PC-9 (cell line): Measurements from ENCODE around the gene BTBD17. TPM values are rescaled to one million over a fixed set of nuclear protein-coding genes. Genes with fewer than 3 reads are reported as not detected.

Experiments used
- BruUV-seq: library from RNA; stranded (reverse); fragments of 400-500 nt; replicated peaks from 2 replicates; lab custom pipeline; 2021; lab: Mats Ljungman, UMichigan
- CTCF ChIA-PET: fragments of 300-600 bp; sonication (Branson Sonifier 250); formaldehyde crosslinking; loops from one replicate; lab custom pipeline; 2022; ENCODE audit warnings: antibody characterized with exemption; lab: Charles Lee
- POLR2A ChIA-PET: fragments of 300-600 bp; sonication (Branson Sonifier 250); formaldehyde crosslinking; loops from one replicate; lab custom pipeline; 2022; ENCODE audit warnings: antibody characterized with exemption; ENCODE audit not compliant: unreplicated experiment; lab: Charles Lee
- DNase-seq, 2 experiments: peaks; one replicate each; pipeline versions ENCODE4 v3.0.0 to v3.0.0-alpha.2; 2015 to 2022; ENCODE audit warnings: mixed read lengths in 1 of 2
- H2AFZ ChIP-seq: fragments of 200-600 bp; sonication (generic); 2 replicates; pipeline ENCODE4 v1.8.1; 2017; ENCODE audit warnings: antibody characterized with exemption
- H3F3A ChIP-seq: fragments of 200-600 bp; sonication (generic); 2 replicates; pipeline ENCODE4 v1.8.1; 2017; ENCODE audit warnings: antibody characterized with exemption, mild to moderate bottlenecking, low read depth; ENCODE audit not compliant: insufficient read depth
- H3K27ac ChIP-seq: fragments of 200-600 bp; sonication (generic); 2 replicates; pipeline ENCODE4 v1.6.1; 2016; ENCODE audit warnings: mixed run types
- H3K27me3 ChIP-seq: fragments of 200-600 bp; sonication (generic); 2 replicates; pipeline ENCODE4 v1.6.1; 2016; ENCODE audit warnings: low read depth, mixed run types; ENCODE audit not compliant: insufficient read depth
- H3K36me3 ChIP-seq: fragments of 200-600 bp; sonication (generic); 2 replicates; pipeline ENCODE4 v1.6.1; 2016; ENCODE audit warnings: low read depth, mixed run types
- H3K4me1 ChIP-seq: fragments of 200-600 bp; sonication (generic); replicated peaks from 2 replicates; pipeline ENCODE4 v1.6.1; 2016; ENCODE audit warnings: mixed run types; ENCODE audit not compliant: insufficient read depth
- H3K4me2 ChIP-seq: fragments of 200-600 bp; sonication (generic); 2 replicates; pipeline ENCODE4 v1.6.1; 2017; ENCODE audit warnings: mixed run types
- H3K4me3 ChIP-seq: fragments of 200-600 bp; sonication (generic); 2 replicates; pipeline ENCODE4 v1.6.1; 2016; ENCODE audit warnings: mixed run types
- H3K79me2 ChIP-seq: fragments of 200-600 bp; sonication (generic); 2 replicates; pipeline ENCODE4 v1.6.1; 2017; ENCODE audit warnings: low read depth, mixed run types
- H3K9me2 ChIP-seq: fragments of 200-600 bp; sonication (generic); 2 replicates; pipeline ENCODE4 v1.8.1; 2017; ENCODE audit warnings: mild to moderate bottlenecking; ENCODE audit not compliant: insufficient read depth
- H3K9me3 ChIP-seq: fragments of 200-600 bp; sonication (generic); 2 replicates; pipeline ENCODE4 v1.8.1; 2016; ENCODE audit warnings: low read depth; ENCODE audit not compliant: insufficient read depth
- H4K20me1 ChIP-seq: fragments of 200-600 bp; sonication (generic); 2 replicates; pipeline ENCODE4 v1.8.1; 2017; ENCODE audit not compliant: insufficient read depth
- EZH2 ChIP-seq: fragments of 200-600 bp; sonication (generic); IDR thresholded peaks from 2 replicates; pipeline ENCODE4 v1.8.0; 2017; ENCODE audit warnings: antibody characterized with exemption, low read depth
- intact Hi-C: fragments of 100-400 bp; cut with micrococcal nuclease; formaldehyde crosslinking; loops from one replicate; pipeline ENCODE4 v1.10.0; 2022; ENCODE audit not compliant: unreplicated experiment
- total RNA-seq: library from RNA; stranded (reverse); gene quantifications from 2 replicates; pipeline ENCODE4 v1.2.3, GENCODE V29; 2021
- TF ChIP-seq, protein P1 (sequence below): fragments of 200-600 bp; sonication (generic); conservative IDR thresholded peaks from 2 replicates; pipeline ENCODE4 v1.6.1; 2017; ENCODE audit warnings: mixed run types, antibody characterized with exemption, mild to moderate bottlenecking, moderate library complexity

BTBD17 gene
- total RNA-seq, 1 experiment from 2014 or later, result not detected

DNA sequence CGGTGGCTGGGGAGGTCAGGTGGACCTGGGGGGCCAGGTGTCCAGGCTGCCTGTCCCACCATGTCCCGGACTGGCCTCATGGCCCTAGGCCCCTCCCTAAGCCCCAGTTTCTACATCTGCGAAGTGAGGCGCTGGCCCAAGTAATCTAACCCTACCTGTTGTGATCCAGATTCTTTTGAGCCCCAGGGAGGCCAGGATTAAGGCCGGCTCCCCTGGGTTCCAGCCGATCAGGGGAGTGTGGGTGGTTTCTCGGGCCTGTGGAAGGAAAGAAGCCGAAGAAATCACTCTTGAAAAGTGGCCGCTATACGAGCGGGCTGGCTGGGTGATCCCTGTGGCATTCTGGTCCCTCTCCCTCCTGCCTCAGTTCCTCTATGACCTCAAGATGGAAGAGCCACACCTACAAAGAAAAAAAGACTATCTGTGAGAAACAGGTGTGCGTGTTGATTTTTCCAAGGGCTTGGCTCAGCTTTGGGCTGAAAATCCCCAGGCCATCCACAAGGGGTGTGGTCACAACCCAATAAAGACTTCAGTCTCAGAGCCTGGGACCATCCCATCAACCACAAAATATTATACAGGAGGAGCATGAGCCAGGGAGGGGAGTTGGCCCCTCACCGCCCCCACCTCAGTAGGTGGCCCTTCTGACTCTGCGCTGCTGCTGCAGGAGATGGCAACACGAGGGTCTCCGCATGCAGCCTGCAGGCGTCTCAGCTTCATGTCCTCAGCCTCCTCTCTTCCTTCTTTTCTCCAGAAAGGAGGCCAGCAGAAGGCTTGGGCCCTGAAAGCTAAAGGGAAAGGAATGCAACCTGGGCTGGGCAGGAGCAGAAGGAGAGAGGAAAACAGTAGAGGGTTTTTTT lies 25.9 kb upstream of the BTBD17 start:
- no peaks in the 10 kb centered on the region for H3K9me2 ChIP-seq
- no TSS peak for BruUV-seq
- H3K36me3 ChIP-seq, result no peaks in the 10 kb centered on the region
- ChIA-PET POLR2A (no interaction called here), CTCF (no interaction called here)
- H3F3A ChIP-seq, result no peaks in the 10 kb centered on the region
- no peaks in the 10 kb centered on the region for H4K20me1 ChIP-seq
- no peaks in the 10 kb centered on the region for H3K27me3 ChIP-seq
- TF ChIP-seq, protein P1, sequence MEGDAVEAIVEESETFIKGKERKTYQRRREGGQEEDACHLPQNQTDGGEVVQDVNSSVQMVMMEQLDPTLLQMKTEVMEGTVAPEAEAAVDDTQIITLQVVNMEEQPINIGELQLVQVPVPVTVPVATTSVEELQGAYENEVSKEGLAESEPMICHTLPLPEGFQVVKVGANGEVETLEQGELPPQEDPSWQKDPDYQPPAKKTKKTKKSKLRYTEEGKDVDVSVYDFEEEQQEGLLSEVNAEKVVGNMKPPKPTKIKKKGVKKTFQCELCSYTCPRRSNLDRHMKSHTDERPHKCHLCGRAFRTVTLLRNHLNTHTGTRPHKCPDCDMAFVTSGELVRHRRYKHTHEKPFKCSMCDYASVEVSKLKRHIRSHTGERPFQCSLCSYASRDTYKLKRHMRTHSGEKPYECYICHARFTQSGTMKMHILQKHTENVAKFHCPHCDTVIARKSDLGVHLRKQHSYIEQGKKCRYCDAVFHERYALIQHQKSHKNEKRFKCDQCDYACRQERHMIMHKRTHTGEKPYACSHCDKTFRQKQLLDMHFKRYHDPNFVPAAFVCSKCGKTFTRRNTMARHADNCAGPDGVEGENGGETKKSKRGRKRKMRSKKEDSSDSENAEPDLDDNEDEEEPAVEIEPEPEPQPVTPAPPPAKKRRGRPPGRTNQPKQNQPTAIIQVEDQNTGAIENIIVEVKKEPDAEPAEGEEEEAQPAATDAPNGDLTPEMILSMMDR, result no peak
- no peak for TF ChIP-seq EZH2
- no peak overlapping the region for H2AFZ ChIP-seq
- no peaks in the 10 kb centered on the region for H3K79me2 ChIP-seq
- no peaks in the 10 kb centered on the region for H3K9me3 ChIP-seq
- H3K4me3 ChIP-seq, result no peak overlapping the region
- H3K4me2 ChIP-seq, result no peak overlapping the region
- no peak overlapping the region for H3K27ac ChIP-seq
- no peaks in the 10 kb centered on the region for H3K4me1 ChIP-seq
- intact Hi-C loops, result no loop called here
- DNase-seq, result no peak

DNA sequence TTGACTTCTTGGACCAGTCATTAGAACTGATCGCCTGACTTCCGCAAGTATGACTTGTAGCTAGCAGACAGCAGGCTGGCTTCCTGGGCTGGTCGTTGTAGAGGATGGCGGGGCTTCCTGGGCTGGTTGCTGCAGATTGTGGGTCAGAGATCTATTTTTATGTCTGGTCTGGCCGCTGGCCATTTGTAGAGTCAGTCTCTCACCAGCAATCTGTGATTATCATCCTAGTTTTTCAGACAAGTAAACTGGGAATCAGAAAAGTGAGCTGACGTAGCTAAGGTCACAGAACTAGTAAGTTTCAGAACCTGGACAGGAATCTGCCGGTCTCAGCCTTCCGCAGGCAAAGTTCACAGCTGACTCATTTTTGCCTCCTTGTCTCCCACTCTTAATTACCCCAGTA lies 24.7 kb upstream of the BTBD17 start:
- Histone ChIP-seq H3K9me2 (no peaks in the 10 kb centered on the region), H3K4me3 (no peak overlapping the region), H3K4me1 (0 out of 2 replicates have a peak, but pooled peaks cover under 1% of the 10 kb centered on the region), H3K27ac (no peak overlapping the region), H3K36me3 (no peaks in the 10 kb centered on the region), H3K4me2 (no peak overlapping the region), H4K20me1 (no peaks in the 10 kb centered on the region), H2AFZ (no peak overlapping the region), H3F3A (no peaks in the 10 kb centered on the region), H3K27me3 (no peaks in the 10 kb centered on the region), H3K9me3 (no peaks in the 10 kb centered on the region), H3K79me2 (no peaks in the 10 kb centered on the region)
- intact Hi-C loops, result no loop called here
- ChIA-PET POLR2A (interaction anchor here (0.7 kb wide), 1 partner anchor 69 kb away, joined by 11 read pairs; no protein-coding TSS in a partner anchor), CTCF (no interaction called here)
- no TSS peak for BruUV-seq
- TF ChIP-seq, protein P1, result no peak
- TF ChIP-seq EZH2, result no peak
- no peak for DNase-seq

DNA sequence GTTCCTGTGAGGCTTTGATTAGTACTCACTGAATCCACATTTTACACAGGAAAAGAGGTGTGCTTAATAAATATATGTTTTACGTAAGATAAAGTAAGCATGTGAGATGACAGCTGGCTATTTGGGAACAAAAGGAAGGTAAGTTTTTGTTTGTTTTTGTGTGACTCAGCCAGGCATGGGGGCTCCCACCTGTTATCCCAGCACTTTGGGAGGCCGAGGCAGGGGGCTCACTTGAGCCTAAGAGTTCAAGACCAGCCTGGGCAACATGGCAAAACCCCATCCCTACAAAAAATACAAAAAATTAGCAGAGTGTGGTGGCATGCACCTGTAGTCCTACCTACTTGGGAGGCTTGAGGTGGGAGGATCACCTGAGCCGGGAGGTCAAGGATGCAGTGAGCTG lies 23.5 kb upstream of the BTBD17 start:
- DNase-seq, result no peak
- Histone ChIP-seq H3K9me2 (no peaks in the 10 kb centered on the region), H3K27ac (no peak overlapping the region), H2AFZ (no peak overlapping the region), H3K27me3 (no peaks in the 10 kb centered on the region), H3K4me3 (no peak overlapping the region), H3K79me2 (no peaks in the 10 kb centered on the region), H3K4me1 (peaks cover 10% of the 10 kb centered on the region), H3F3A (no peaks in the 10 kb centered on the region; the same call in 1 of the 2 replicates), H3K4me2 (no peak overlapping the region), H3K9me3 (no peaks in the 10 kb centered on the region), H3K36me3 (no peaks in the 10 kb centered on the region), H4K20me1 (no peaks in the 10 kb centered on the region)
- ChIA-PET CTCF (no interaction called here), POLR2A (no interaction called here)
- TF ChIP-seq, protein P1, result no peak
- no peak for TF ChIP-seq EZH2
- no TSS peak for BruUV-seq
- intact Hi-C loops, result no loop called here
